Measurements from ENCODE around the gene AHDC1.

The AHDC1 gene

DNA sequence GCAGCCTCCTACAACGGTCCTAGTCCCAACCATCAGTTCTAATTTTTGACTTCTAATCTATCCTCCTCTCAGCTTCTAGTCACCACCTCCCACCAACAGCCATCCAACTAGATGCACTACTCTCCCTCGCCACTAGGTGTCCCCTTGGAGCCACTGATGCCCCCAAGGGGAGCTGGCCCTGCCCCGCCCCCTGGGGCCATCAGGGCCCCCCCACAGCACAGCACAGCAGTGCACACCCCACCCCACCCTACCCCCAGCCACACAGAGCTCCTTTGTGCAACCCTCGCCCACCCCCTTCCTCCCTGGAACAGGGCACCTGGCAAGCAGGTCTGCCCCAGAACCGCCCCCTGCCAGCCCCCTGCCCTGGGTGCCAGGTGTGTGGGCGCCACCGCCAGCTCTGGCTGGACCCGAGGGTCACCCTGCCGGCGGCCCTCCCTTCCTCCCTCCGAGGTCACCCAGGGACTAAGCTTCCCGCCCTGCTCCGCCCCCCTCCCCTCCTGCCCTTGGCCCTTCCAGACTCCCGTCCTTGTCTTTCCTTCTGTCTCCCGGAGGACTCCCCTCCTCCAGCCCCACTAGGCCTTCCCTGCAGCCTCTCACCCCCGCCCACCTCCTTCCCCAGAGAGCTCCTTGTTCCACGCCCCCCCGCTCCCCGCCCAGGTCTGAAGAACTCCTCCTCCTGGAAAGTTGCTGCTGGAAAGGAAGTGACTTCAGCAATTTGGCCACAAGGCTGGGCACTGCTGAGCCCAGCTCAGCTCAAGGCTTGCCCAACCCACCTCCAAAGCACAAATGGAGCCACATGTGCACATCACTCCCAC lies 47.0 kb downstream of the AHDC1 start (continued):
- no peak for TF ChIP-seq ZNF362 (tag by site-specific recombination; IDR thresholded peaks at IDR 0.05)
- no peak for TF ChIP-seq ZNF223 (tag by site-specific recombination; IDR thresholded peaks at IDR 0.05)
- no peak for TF ChIP-seq ZNF521 (tag by site-specific recombination; IDR thresholded peaks at IDR 0.05)
- no peak for TF ChIP-seq ZNF529 (tag by site-specific recombination; IDR thresholded peaks at IDR 0.05; ENCODE audit: insufficient replicate concordance)
- peak; percentile 73 for TF ChIP-seq ZNF654 (tag by site-specific recombination; IDR thresholded peaks at IDR 0.05; ENCODE audit: low read depth)
- TF ChIP-seq ZNF704 (tag by site-specific recombination; IDR thresholded peaks at IDR 0.05) = no peak
- no peak for TF ChIP-seq ZNF837 (tag by site-specific recombination; IDR thresholded peaks at IDR 0.05)
- peak; percentile 16; the same call in 1 of the 2 replicates for TF ChIP-seq ZNF692 (tag by site-specific recombination; IDR thresholded peaks at IDR 0.05)
- TF ChIP-seq, protein P1, sequence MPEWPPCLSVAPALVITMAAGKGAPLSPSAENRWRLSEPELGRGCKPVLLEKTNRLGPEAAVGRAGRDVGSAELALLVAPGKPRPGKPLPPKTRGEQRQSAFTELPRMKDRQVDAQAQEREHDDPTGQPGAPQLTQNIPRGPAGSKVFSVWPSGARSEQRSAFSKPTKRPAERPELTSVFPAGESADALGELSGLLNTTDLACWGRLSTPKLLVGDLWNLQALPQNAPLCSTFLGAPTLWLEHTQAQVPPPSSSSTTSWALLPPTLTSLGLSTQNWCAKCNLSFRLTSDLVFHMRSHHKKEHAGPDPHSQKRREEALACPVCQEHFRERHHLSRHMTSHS (tag by site-specific recombination; IDR thresholded peaks at IDR 0.05) = no peak
- TF ChIP-seq TSHZ1 (tag by site-specific recombination; IDR thresholded peaks at IDR 0.05; ENCODE audit: borderline replicate concordance) = no peak
- TF ChIP-seq SP3 (tag by site-specific recombination; IDR thresholded peaks at IDR 0.05) = peak; percentile 87
- peak; percentile 52; the same call in 1 of the 2 replicates for TF ChIP-seq ZNF366 (tag by site-specific recombination; conservative IDR thresholded peaks at IDR 0.05)
- TF ChIP-seq ZNF157 (tag by site-specific recombination; IDR thresholded peaks at IDR 0.05) = no peak
- TF ChIP-seq ZBTB48 (tag by site-specific recombination; IDR thresholded peaks at IDR 0.05) = no peak
- peak; percentile 90 for TF ChIP-seq ZFHX2 (tag by site-specific recombination; conservative IDR thresholded peaks at IDR 0.05)
- peak; percentile 84 for TF ChIP-seq HIC1 (tag by site-specific recombination; IDR thresholded peaks at IDR 0.05)
- TF ChIP-seq TCF7L2 (IDR thresholded peaks at IDR 0.05; ENCODE audit: borderline replicate concordance, low read depth, low read length) = no peak
- 0 out of 2 replicates have a peak, but pooled peaks have one; percentile 22 for TF ChIP-seq ZNF423 (tag by site-specific recombination; IDR thresholded peaks at IDR 0.05)
- TF ChIP-seq ZFP41 (tag by site-specific recombination; IDR thresholded peaks at IDR 0.05; ENCODE audit: borderline replicate concordance) = no peak
- TF ChIP-seq, protein P2, sequence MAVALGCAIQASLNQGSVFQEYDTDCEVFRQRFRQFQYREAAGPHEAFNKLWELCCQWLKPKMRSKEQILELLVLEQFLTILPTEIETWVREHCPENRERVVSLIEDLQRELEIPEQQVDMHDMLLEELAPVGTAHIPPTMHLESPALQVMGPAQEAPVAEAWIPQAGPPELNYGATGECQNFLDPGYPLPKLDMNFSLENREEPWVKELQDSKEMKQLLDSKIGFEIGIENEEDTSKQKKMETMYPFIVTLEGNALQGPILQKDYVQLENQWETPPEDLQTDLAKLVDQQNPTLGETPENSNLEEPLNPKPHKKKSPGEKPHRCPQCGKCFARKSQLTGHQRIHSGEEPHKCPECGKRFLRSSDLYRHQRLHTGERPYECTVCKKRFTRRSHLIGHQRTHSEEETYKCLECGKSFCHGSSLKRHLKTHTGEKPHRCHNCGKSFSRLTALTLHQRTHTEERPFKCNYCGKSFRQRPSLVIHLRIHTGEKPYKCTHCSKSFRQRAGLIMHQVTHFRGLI (tag by site-specific recombination; IDR thresholded peaks at IDR 0.05) = peak; percentile 96
- no peak; the same call in 1 of the 2 replicates for TF ChIP-seq ZNF768 (tag by site-specific recombination; IDR thresholded peaks at IDR 0.05)
- TF ChIP-seq OVOL3 (tag by site-specific recombination; IDR thresholded peaks at IDR 0.05) = no peak
- TF ChIP-seq KLF17 (tag by site-specific recombination; IDR thresholded peaks at IDR 0.05) = peak; percentile 43; the same call in 1 of the 2 replicates
- TF ChIP-seq KLF9 (tag by site-specific recombination; IDR thresholded peaks at IDR 0.05; ENCODE audit: low read depth) = peak; percentile 89
- no peak for TF ChIP-seq ZNF707 (tag by site-specific recombination; IDR thresholded peaks at IDR 0.05)
